ENCODE measurements around the gene GPRC5C. TPM values are rescaled to one million over a fixed set of nuclear protein-coding genes. Genes with fewer than 3 reads are reported as not detected.

GPRC5C gene
- total RNA-seq, 1 donor from 2014 or later = 13.5 TPM

DNA sequence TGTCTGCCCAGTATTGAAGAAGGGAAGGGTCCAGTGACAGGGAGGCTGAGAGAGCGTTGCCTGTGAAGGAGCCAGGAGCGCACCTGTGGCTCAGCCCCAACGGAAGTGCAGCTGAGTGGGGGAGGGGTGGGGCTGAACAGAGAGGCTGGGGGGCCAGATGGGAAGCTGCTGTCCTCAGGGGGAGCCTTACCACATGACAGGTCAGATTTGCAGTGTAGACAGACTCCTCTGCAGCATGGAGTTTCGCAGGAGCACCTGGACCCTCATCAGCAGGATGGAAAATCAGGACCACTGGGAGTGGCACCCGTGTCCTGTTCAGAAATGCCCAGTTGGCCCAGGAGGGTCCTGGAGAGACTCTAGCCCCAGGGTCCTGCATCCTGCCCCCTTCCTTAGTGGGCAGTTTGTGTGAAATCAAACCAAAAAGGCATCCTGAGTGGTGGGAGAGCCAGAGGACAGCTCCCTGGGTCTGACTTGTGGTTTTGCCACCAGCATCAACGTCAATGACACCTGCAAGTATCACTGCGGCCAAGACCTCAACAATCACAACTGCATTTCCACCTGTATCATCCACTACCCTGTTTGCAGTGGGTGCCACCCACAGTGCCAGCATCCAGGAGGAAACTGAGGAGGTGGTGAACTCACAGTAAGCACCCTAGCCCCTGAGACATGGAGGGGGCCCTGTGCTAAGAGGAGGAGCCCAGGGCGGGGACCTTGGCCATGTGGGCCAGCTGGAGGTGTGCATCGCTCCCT lies 42.3 kb downstream of the GPRC5C start:
- Mint-ChIP-seq H3K27ac (peak overlapping the region; percentile 17), H3K36me3 (no peaks in the 10 kb centered on the region), H3K27me3 (ENCODE audit: insufficient read depth, low read depth) (peaks cover 23% of the 10 kb centered on the region), H3K4me3 (no peak overlapping the region), H3K9me3 (peaks cover 9% of the 10 kb centered on the region), H3K4me1 (peaks cover 4% of the 10 kb centered on the region)
- TF ChIP-seq EZH2phosphoT487 (IDR thresholded peaks at IDR 0.05) (no peak), EZH2 (IDR thresholded peaks at IDR 0.05) (no peak)
- TF ChIP-seq, protein P1, sequence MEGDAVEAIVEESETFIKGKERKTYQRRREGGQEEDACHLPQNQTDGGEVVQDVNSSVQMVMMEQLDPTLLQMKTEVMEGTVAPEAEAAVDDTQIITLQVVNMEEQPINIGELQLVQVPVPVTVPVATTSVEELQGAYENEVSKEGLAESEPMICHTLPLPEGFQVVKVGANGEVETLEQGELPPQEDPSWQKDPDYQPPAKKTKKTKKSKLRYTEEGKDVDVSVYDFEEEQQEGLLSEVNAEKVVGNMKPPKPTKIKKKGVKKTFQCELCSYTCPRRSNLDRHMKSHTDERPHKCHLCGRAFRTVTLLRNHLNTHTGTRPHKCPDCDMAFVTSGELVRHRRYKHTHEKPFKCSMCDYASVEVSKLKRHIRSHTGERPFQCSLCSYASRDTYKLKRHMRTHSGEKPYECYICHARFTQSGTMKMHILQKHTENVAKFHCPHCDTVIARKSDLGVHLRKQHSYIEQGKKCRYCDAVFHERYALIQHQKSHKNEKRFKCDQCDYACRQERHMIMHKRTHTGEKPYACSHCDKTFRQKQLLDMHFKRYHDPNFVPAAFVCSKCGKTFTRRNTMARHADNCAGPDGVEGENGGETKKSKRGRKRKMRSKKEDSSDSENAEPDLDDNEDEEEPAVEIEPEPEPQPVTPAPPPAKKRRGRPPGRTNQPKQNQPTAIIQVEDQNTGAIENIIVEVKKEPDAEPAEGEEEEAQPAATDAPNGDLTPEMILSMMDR (IDR thresholded peaks at IDR 0.05) = no peak
- Histone ChIP-seq H3K27me3 (no peaks in the 10 kb centered on the region), H3K79me2 (ENCODE audit: low read depth) (no peaks in the 10 kb centered on the region), H3K4me2 (no peak overlapping the region), H3K9me3 (ENCODE audit: low read depth) (no peaks in the 10 kb centered on the region), H3K27ac (no peak overlapping the region), H2AFZ (replicated peaks) (no peak overlapping the region), H3F3A (ENCODE audit: low read depth) (no peaks in the 10 kb centered on the region), H3K36me3 (no peaks in the 10 kb centered on the region), H3K4me3 (no peak overlapping the region), H3K9ac (no peak overlapping the region), H3K4me1 (no peaks in the 10 kb centered on the region), H4K20me1 (ENCODE audit: low read depth) (no peaks in the 10 kb centered on the region)
- DNase-seq (ENCODE audit: low spot score) = no peak

DNA sequence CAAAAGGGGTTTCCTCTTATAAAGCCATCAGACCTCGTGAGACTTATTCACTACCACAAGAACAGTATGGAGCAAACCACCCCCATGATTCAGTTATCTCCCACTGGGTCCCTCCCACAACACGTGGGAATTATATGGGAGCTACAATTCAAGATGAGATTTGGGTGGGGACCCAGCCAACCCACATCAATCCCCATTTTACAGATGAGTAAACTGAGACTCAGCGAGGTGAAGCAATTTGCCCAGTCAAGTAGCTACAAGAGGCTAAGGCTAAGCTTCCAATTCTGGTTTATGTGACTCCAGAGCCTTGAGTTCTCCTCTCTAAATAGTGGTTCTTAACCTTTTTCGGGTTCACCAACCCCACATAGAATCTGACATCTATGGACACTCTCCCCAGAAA lies 43.3 kb downstream of the GPRC5C start:
- H3K36me3 ChIP-seq = no peaks in the 10 kb centered on the region
- H3K4me3 ChIP-seq = no peak overlapping the region
- H2AFZ ChIP-seq (replicated peaks) = no peak overlapping the region
- no peaks in the 10 kb centered on the region for H3F3A ChIP-seq (ENCODE audit: low read depth)
- no peaks in the 10 kb centered on the region for H3K9me3 ChIP-seq (ENCODE audit: low read depth)
- no peak overlapping the region for H3K9ac ChIP-seq
- H3K4me1 Mint-ChIP-seq = peaks cover 4% of the 10 kb centered on the region
- H3K27ac ChIP-seq = no peak overlapping the region
- H3K4me2 ChIP-seq = no peak overlapping the region
- H3K36me3 Mint-ChIP-seq = no peaks in the 10 kb centered on the region
- H3K4me3 Mint-ChIP-seq = no peak overlapping the region
- no peak for DNase-seq (ENCODE audit: low spot score)
- H3K27me3 ChIP-seq = no peaks in the 10 kb centered on the region
- H4K20me1 ChIP-seq (ENCODE audit: low read depth) = no peaks in the 10 kb centered on the region
- H3K9me3 Mint-ChIP-seq = peaks cover 9% of the 10 kb centered on the region
- H3K27me3 Mint-ChIP-seq (ENCODE audit: insufficient read depth, low read depth) = peaks cover 31% of the 10 kb centered on the region
- no peak overlapping the region for H3K27ac Mint-ChIP-seq
- TF ChIP-seq EZH2phosphoT487 (IDR thresholded peaks at IDR 0.05) = no peak
- TF ChIP-seq, protein P1 (IDR thresholded peaks at IDR 0.05) = no peak
- no peak for TF ChIP-seq EZH2 (IDR thresholded peaks at IDR 0.05)
- H3K79me2 ChIP-seq (ENCODE audit: low read depth) = no peaks in the 10 kb centered on the region
- H3K4me1 ChIP-seq = no peaks in the 10 kb centered on the region

DNA sequence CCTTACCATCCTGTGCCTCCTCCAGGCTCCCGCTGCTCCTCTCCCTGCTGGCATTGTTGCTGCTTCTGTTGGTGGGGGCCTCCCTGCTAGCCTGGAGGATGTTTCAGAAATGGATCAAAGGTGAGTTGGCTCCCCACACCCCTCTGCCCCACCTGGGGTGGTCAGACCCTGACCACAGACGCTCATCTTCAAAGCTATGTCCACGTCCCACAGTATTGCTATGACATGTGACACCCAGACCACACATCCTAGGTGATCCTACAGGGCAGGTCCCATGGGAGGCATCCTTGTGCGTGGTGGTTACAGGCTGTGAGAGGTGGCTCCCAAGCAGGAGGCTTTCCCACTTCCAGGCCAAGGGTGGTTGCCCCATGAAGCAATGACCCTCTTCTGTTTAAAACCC lies 45.5 kb downstream of the GPRC5C start:
- no peak overlapping the region for H3K4me3 Mint-ChIP-seq
- H3K27me3 Mint-ChIP-seq (ENCODE audit: insufficient read depth, low read depth) = peaks cover 39% of the 10 kb centered on the region

More for the DNA sequence above, 45.5 kb downstream of the GPRC5C start:
- H3K79me2 ChIP-seq (ENCODE audit: low read depth) = no peaks in the 10 kb centered on the region
- H3K4me1 ChIP-seq = no peaks in the 10 kb centered on the region
- H3K4me2 ChIP-seq = no peak overlapping the region
- H3K4me3 ChIP-seq = no peak overlapping the region
- no peaks in the 10 kb centered on the region for H3F3A ChIP-seq (ENCODE audit: low read depth)
- no peaks in the 10 kb centered on the region for H3K36me3 Mint-ChIP-seq
- TF ChIP-seq, protein P1 (IDR thresholded peaks at IDR 0.05) = no peak
- TF ChIP-seq EZH2phosphoT487 (IDR thresholded peaks at IDR 0.05) (no peak), EZH2 (IDR thresholded peaks at IDR 0.05) (no peak)
- H3K27me3 ChIP-seq = no peaks in the 10 kb centered on the region
- H3K27ac ChIP-seq = no peak overlapping the region
- no peaks in the 10 kb centered on the region for H3K36me3 ChIP-seq
- H3K9me3 ChIP-seq (ENCODE audit: low read depth) = no peaks in the 10 kb centered on the region
- H4K20me1 ChIP-seq (ENCODE audit: low read depth) = no peaks in the 10 kb centered on the region
- H3K9ac ChIP-seq = no peak overlapping the region
- H3K9me3 Mint-ChIP-seq = peaks cover 9% of the 10 kb centered on the region
- H2AFZ ChIP-seq (replicated peaks) = no peak overlapping the region
- no peak overlapping the region for H3K27ac Mint-ChIP-seq
- peaks cover 4% of the 10 kb centered on the region for H3K4me1 Mint-ChIP-seq
- DNase-seq (ENCODE audit: low spot score) = no peak
